ENCODE data around the gene TFE3. TPM values are rescaled to one million over a fixed set of nuclear protein-coding genes. Genes with fewer than 3 reads are reported as not detected.

Gene TFE3
- total and polyA plus RNA-seq, 10 of the 15 experiments (the other 5 are each of a cell fraction or from before 2014, with no cell fraction given), result 3.5 to 20.4 (median 11.6) TPM

- no peak for TF ChIP-seq MEF2B (IDR thresholded peaks at IDR 0.05; ENCODE audit: partially characterized antibody, poor library complexity, severe bottlenecking)
- TF ChIP-seq ASH2L (IDR thresholded peaks at IDR 0.05; ENCODE audit: borderline replicate concordance, low read depth), result no peak
- TF ChIP-seq BCL11A (IDR thresholded peaks at IDR 0.05; ENCODE audit: low read depth, low read length), result no peak
- no peak for TF ChIP-seq MYC (IDR thresholded peaks at IDR 0.05; ENCODE audit: insufficient read depth, insufficient read length, insufficient replicate concordance, low read length, severe bottlenecking)
- no peak for TF ChIP-seq NR2F1 (conservative IDR thresholded peaks at IDR 0.05)
- TF ChIP-seq POLR2AphosphoS2 (IDR thresholded peaks at IDR 0.05; ENCODE audit: low read depth, low read length), result no peak
- no peak for TF ChIP-seq IKZF2 (IDR thresholded peaks at IDR 0.05)
Observed at GRCh38 chrX:49075347-49075746, 32.2 kb upstream of the TFE3 start (continued).

GRCh38 chrX:49073601-49074575 lies 30.7 kb upstream of the TFE3 start, which contains the start of gene PRAF2:
PRAF2 (minus strand) TSS chrX:49074002; CDS start chrX:49073987, 15 bp downstream.
- WGBS (ENCODE audit: insufficient coverage, insufficient replicate concordance, low lambda C conversion rate, missing lambda C conversion rate), result 32% methylated on average over 52 of the region's 61 CpGs
- H2AFZ ChIP-seq (ENCODE audit: control insufficient read depth, low read depth, low read length), result peak within 1 kb of the TSS; percentile 67; the same call in 1 of the 2 replicates
- intact Hi-C loops (cut with micrococcal nuclease; ENCODE audit: unreplicated experiment), result no loop called here
- SMC1A ChIA-PET (ENCODE audit: uncharacterized antibody, unreplicated experiment), result no interaction called here
- H3K27me3 ChIP-seq (replicated peaks in 1 of 2; ENCODE audit: control insufficient read depth in 2 of 2, insufficient read depth in 2 of 2, low read length in 1 of 2), result no peaks in the 10 kb centered on the region
- H3K4me1 ChIP-seq (ENCODE audit: control insufficient read depth, insufficient read depth, low read length), result no peaks in the 10 kb centered on the region
- no peaks in the 10 kb centered on the region; a peak in 1 of 4 replicates for H3K36me3 ChIP-seq (ENCODE audit: control insufficient read depth in 2 of 2, insufficient read depth in 2 of 2, low read length in 1 of 2)
- RAD21 ChIA-PET (ENCODE audit: unreplicated experiment), result no interaction called here
- peaks cover 2% of the 10 kb centered on the region; the same call in 1 of the 3 replicates for H3K9me3 ChIP-seq (replicated peaks; ENCODE audit: control insufficient read depth, insufficient read depth, low read length)
- H3K79me2 ChIP-seq (ENCODE audit: control insufficient read depth, insufficient read depth, low read length), result no peaks in the 10 kb centered on the region
- peak within 1 kb of the TSS; percentile 76 for H3K4me3 ChIP-seq
- POLR2A ChIA-PET, result no interaction called here
- BruUV-seq (replicated peaks), result no TSS peak
- FAIRE-seq (no peak), DNase-seq (ENCODE audit: low read depth, low spot score) (peak; percentile 42), ATAC-seq (peak; percentile 60)
- peak within 1 kb of the TSS; percentile 34; the same call in 1 of the 2 replicates for H3K9ac ChIP-seq (ENCODE audit: control insufficient read depth, insufficient read depth, low read length)
- H3K4me2 ChIP-seq (ENCODE audit: control insufficient read depth, insufficient read depth), result peak within 1 kb of the TSS; percentile 64
- in situ Hi-C loops (cut with MboI), result no loop called here
- CTCF ChIA-PET, result no interaction called here
- H4K20me1 ChIP-seq (ENCODE audit: control insufficient read depth, insufficient read depth), result no peaks in the 10 kb centered on the region
- H3K27ac ChIP-seq (ENCODE audit: control insufficient read depth, insufficient read depth), result no peak within 1 kb of the TSS
- no peak for TF ChIP-seq BCL11A (IDR thresholded peaks at IDR 0.05; ENCODE audit: low read depth, low read length)
- TF ChIP-seq CHD4 (IDR thresholded peaks at IDR 0.05), result no peak
- no peak for TF ChIP-seq ATF2 (IDR thresholded peaks at IDR 0.05; ENCODE audit: low read length)
- no peak for TF ChIP-seq ETV6 (conservative IDR thresholded peaks at IDR 0.05 in 1 of 2, IDR thresholded peaks at IDR 0.05 in 1 of 2; ENCODE audit: borderline replicate concordance in 1 of 2, low read depth in 1 of 2)
- TF ChIP-seq POLR2A (IDR thresholded peaks at IDR 0.05; ENCODE audit: low read depth, low read length), result peak; percentile 82
- no peak for TF ChIP-seq NR2C2 (IDR thresholded peaks at IDR 0.05; ENCODE audit: borderline replicate concordance, control insufficient read depth, insufficient read length, low read depth)
- TF ChIP-seq EGR1 (IDR thresholded peaks at IDR 0.05; ENCODE audit: borderline replicate concordance in 1 of 2, low read depth in 2 of 2, low read length in 2 of 2), result 0 out of 3 replicates have a peak, but pooled peaks of 1 of the 2 experiments have one; percentile 24
- no peak for TF ChIP-seq TBL1XR1 (IDR thresholded peaks at IDR 0.05; ENCODE audit: low read depth, low read length)
- no peak for TF ChIP-seq ZBED1 (IDR thresholded peaks at IDR 0.05; ENCODE audit: borderline replicate concordance)
- TF ChIP-seq ZNF622 (IDR thresholded peaks at IDR 0.05), result no peak
- TF ChIP-seq PAX8 (IDR thresholded peaks at IDR 0.05), result no peak
- TF ChIP-seq USF1 (IDR thresholded peaks at IDR 0.05; ENCODE audit: borderline replicate concordance, extremely low read length, insufficient read depth, low read depth, low read length), result peak; percentile 81
- TF ChIP-seq CREM (IDR thresholded peaks at IDR 0.05; ENCODE audit: low read depth), result peak; percentile 76; the same call in 1 of the 2 replicates
- TF ChIP-seq SMAD5 (IDR thresholded peaks at IDR 0.05; ENCODE audit: low read depth), result no peak
- TF ChIP-seq MEF2B (IDR thresholded peaks at IDR 0.05; ENCODE audit: partially characterized antibody, poor library complexity, severe bottlenecking), result no peak
- no peak for TF ChIP-seq FOXK2 (IDR thresholded peaks at IDR 0.05)

Data from GM12878 (cell line).